GM12875 (cell line): Measurements from ENCODE around the gene SEZ6L.

Experiments
- H3K4me3 ChIP-seq: one replicate; pipeline ENCODE4 v1.5.1; 2011; ENCODE audit warnings: low read depth, low read length, control low read depth
- CTCF ChIP-seq: IDR thresholded peaks from 2 replicates; pipeline ENCODE4 v1.5.1; 2011; ENCODE audit warnings: low read depth, mild to moderate bottlenecking, control low read depth, inconsistent platforms, low read length, moderate library complexity, borderline replicate concordance; ENCODE audit not compliant: insufficient read depth

Gene SEZ6L

GRCh38 chr22:26325641-26326040, 156.4 kb downstream of the SEZ6L start:
- H3K4me3 ChIP-seq = no peak overlapping the region
- no peak for TF ChIP-seq CTCF

GRCh38 chr22:26326803-26327202, 157.5 kb downstream of the SEZ6L start:
- no peak overlapping the region for H3K4me3 ChIP-seq
- TF ChIP-seq CTCF = no peak

- no peak for TF ChIP-seq CTCF
Measured at GRCh38 chr22:26327306-26327705, 158.0 kb downstream of the SEZ6L start.

GRCh38 chr22:26328221-26328620, 159.0 kb downstream of the SEZ6L start:
- no peak for TF ChIP-seq CTCF
- H3K4me3 ChIP-seq = no peak overlapping the region

More at GRCh38 chr22:26327306-26327705, 158.0 kb downstream of the SEZ6L start:
- no peak overlapping the region for H3K4me3 ChIP-seq

GRCh38 chr22:26330971-26331625, 161.8 kb downstream of the SEZ6L start:
- H3K4me3 ChIP-seq = no peak overlapping the region
- TF ChIP-seq CTCF = peak; percentile 87

- no peak overlapping the region for H3K4me3 ChIP-seq
- TF ChIP-seq CTCF = no peak
Measured at GRCh38 chr22:26333088-26333800, 164.0 kb downstream of the SEZ6L start.

GRCh38 chr22:26334232-26334631, 165.0 kb downstream of the SEZ6L start:
- TF ChIP-seq CTCF = no peak
- no peak overlapping the region for H3K4me3 ChIP-seq
